Fibroblast of peridontal ligament (primary cell): ENCODE measurements around the gene SLC38A10.

Experiments used
- DNase-seq: peaks from one replicate; pipeline ENCODE4 v3.0.0-alpha.2; 2010; ENCODE audit errors: extremely low read depth

The SLC38A10 gene

GRCh38 chr17:81241648-81242420 lies 53.3 kb downstream of the SLC38A10 start:
- DNase-seq, result no peak

GRCh38 chr17:81241203-81241602 lies 53.9 kb downstream of the SLC38A10 start:
- no peak for DNase-seq

GRCh38 chr17:81240761-81241160 lies 54.3 kb downstream of the SLC38A10 start:
- DNase-seq, result no peak

- DNase-seq, result no peak
Measured at GRCh38 chr17:81239714-81240555, 55.2 kb downstream of the SLC38A10 start.

GRCh38 chr17:81238815-81239713 lies 56.0 kb downstream of the SLC38A10 start, which contains the start of the genes NDUFAF8 and TEPSIN:
NDUFAF8 (plus strand) TSS chr17:81239318; CDS start chr17:81239364, 46 bp downstream.
TEPSIN (minus strand) TSS chr17:81239055; CDS start chr17:81239033, 22 bp downstream.
- peak; percentile 99 for DNase-seq

GRCh38 chr17:81238490-81238814 lies 56.7 kb downstream of the SLC38A10 start:
- no peak for DNase-seq

- DNase-seq, result no peak
Measured at GRCh38 chr17:81237591-81238489, 57.3 kb downstream of the SLC38A10 start.

GRCh38 chr17:81236784-81237183 lies 58.3 kb downstream of the SLC38A10 start:
- DNase-seq, result no peak

- no peak for DNase-seq
Measured at GRCh38 chr17:81235822-81236740, 59.0 kb downstream of the SLC38A10 start.

- DNase-seq, result no peak
Measured at GRCh38 chr17:81234940-81235821, 59.9 kb downstream of the SLC38A10 start.

GRCh38 chr17:81234506-81234855 lies 60.6 kb downstream of the SLC38A10 start:
- no peak for DNase-seq

- no peak for DNase-seq
Measured at GRCh38 chr17:81233811-81234505, 61.1 kb downstream of the SLC38A10 start.

- DNase-seq, result no peak
Measured at GRCh38 chr17:81233316-81233715, 61.8 kb downstream of the SLC38A10 start.

- no peak for DNase-seq
Measured at GRCh38 chr17:81232616-81233241, 62.4 kb downstream of the SLC38A10 start.

GRCh38 chr17:81231766-81232581 lies 63.1 kb downstream of the SLC38A10 start:
- no peak for DNase-seq

- DNase-seq, result no peak
Measured at GRCh38 chr17:81231121-81231645, 63.9 kb downstream of the SLC38A10 start.
